ENCODE results near the gene ATXN7.

ATXN7 gene

DNA sequence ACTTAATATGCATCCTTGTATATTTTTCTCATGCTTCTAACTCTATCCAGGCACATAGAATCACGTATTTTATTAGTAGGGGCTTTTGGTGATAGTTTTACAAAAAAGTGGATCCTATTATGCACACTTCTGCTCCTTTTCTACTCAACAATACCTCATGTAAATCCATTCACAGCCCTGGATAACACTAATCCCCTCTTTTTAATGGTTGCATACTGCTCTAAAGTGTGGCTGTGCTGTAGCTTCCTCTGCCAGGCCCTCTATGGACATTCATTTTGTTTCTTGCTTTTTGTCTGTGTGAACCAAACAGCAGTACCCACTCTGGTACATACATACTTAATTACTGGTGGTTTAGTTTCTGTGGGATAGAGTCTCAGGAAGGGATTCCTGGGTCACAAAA lies 99.8 kb downstream of the ATXN7 start:
- DNase-seq (ENCODE audit: low spot score) = no peak

DNA sequence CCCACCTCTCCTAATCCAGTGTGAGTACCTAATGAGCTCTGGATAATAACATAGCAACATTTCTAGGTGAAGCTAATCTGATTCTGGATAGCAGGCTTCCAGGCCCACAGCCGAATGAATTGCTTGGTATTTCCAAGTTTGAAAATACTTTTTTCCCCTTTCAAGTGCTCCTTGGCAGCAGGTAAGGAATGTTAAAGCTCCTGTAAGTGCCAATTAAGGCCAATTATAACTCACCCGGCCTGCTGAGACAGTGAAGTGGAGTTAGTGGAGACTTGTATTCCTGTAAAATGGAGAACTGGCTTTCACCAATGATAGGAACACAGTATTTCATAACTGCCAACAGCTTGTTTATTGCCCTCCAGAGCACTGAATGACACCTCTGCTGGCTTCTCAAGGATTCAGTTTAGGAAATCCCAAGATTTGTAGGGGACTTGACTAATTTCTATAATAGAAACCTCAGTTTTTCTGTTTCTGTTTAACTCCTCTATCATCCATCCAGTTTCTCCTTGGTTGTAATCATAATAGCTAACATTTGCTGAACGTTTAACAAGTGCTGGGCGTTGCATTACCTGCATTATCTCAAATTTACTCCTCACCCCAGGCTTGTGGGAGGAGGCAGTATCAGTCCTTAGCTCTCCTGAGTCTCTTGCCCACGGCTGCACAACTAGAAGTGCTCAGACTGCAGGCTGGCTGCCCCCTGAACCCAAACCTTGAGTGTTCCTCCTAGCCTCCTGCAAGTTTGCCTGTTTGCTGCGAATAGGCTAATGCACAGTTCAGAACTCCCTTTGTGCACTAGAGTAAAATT lies 101.2 kb downstream of the ATXN7 start:
- peak; percentile 34 for DNase-seq (ENCODE audit: low spot score)

DNA sequence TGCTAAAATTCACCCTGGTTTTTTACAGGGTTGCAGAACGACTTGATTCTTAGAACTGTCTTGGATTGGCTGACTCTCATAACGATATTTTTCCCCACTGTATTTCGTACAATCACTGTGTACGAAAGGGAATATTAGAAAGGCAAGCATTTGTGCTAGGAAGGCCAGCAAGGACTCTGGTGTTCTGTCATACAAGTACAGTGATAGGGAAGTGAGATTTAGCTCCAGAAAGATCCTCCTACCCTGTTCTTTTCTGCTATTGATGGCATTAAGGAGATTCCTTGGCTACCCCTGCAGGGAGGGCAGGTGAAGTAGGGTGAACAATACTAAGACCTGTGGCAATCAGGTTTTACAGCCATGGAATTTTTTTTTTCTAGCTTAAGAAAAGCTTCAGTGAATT lies 102.3 kb downstream of the ATXN7 start:
- DNase-seq (ENCODE audit: low spot score) = no peak

DNA sequence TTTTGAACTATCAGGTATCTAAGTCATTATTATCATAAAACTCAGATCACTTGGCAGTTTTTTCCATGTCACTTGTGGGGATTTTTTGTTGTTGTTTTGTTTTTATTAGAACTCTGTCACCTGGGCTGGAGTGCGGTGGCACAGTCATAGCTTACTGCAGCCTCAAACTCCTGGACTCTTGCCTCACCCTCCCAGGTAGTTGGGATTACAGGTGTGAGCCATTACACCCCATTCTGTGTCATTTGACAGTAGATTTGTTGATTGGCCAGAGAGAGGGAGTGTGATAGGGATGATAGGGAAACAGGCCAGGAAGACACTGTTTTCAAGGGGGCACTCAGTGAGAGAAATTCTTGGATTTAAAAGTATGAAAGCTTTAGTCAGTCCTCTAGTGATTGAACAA lies 103.2 kb downstream of the ATXN7 start:
- no peak for DNase-seq (ENCODE audit: low spot score)

DNA sequence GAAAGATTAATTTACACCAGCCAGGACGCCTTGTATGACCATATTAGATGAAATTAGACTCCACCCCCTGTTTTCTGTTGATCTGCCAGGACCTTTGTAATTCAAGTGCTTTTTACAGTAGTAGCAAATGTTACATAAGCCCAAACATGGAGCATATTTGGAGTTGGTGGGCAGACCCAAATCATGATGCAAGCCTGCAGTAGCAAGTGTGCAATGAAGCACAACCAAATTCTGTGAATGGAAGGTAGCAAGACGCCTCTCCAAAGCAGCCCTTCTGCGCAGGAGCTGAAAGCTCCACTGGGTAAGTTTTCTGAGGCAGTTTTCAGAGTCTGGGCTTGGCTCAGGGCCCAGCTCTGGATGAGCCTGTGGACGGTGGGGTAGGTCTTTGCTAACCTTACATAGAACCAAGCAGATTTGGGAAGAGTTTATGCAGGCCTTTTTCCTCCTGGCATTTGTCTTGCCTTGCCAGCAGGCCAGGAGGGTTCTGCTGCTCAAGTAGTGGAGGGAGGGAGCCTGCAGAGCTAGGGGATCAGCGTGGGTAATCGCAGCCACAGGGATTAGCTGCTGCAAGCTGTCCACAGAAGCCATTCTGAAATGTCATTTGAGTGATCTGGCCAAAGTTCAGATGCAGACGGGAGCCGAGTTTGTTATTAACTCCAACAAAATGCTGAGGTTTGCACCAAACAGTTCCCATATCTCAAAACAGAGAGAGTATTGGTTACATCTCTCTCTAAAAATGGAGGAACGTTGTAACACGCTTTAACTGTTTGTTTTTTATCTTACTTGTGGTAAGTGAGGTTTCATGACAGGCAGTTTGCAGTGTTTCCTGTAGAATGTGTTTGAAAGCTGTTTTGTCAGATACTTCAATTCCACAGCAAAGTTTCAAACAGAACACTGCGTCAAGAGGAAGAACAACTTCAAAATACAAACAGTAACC lies 104.3 kb downstream of the ATXN7 start:
- no peak for DNase-seq (ENCODE audit: low spot score)

DNA sequence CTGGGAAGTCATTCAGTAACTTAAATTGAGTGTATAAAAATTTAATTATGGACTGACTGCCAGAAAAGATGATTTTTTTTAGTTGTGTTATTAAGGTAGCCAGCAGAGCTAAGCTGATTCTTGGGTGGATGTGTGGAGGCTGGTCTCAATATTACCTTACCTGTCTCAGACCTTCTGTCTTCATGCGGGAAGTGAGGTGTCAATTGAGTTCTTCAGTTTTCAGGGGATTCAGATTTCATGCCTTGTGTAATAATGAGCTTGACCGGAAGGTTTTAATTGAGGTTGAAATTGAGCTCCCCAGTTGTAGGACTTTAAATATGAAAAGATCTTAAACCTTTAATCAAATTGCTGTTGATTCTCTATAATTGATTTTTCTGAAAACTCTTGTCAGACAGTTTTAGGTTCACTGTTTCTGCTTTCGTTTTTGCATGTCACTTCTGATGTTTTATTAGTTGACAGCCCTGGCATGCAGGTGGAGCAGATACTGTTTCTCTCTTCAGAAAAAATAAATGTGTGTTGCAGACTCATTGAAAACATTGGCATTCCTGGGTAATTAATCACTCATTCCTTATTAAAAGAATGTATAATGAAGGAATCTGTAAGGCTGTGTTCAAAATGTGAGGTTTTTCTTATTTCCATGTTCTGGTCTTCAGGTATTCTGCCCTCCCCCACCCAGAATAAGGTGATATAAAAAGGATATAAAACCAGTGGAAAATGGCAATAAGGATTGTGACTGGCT lies 105.1 kb downstream of the ATXN7 start:
- no peak for DNase-seq (ENCODE audit: low spot score)

DNA sequence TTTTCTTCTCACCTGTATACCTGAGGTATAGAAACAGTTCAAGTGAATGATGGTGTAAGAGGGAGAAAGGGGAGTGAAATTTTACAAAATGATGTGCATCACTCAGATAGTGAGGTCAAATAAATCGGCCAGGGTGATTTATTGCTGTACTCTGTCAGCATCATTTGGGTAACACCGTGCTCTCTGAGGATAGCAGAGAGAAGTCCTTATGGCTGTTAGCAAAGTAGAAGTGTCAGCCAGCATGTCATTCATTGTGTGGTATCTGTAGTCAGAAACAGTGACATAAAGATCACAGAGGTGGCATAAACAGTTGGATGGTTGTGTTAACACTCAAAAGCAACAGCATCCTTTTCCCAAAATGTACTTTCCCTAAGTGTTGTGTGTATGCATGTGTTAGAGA lies 106.2 kb downstream of the ATXN7 start:
- DNase-seq (ENCODE audit: low spot score) = no peak

DNA sequence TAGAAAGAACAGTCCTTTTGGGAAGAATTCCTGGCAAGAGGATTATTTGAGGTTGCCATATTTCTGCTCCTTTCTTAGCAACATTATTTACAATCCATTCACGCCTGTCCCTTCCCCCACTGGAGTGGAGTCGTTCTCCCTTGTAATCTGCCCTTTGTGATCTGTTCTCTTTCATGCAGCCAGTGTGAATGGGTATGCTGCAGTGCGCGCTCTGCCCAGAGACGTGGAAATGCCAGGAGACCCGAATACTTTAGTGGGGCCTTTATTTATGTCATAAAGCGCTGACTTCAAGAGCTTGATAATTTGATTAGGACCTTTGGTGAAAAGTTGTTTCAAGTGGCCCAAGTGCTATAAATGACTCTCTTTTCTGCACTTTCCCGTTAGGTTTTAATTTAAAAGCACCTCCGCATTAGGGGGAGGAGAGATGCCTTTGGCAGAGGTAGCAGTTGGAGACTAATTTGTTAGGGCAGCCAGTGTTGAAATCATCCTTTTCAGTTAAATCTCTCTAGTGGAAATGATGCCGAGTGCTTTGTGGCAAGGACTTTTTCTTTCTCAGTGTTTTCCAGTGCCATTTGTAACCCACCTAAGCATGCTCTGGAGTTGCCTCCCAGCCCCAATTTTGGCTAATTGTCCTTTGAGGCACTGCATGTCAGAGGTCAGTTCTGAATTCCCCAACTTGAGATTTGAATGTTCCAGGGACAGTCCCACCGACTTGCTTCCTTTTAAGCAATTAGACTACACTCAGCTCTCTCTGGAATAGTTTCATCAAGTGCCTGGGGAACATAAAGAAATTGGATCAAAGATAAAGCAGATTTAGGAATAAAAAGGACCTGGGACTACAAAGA lies 107.2 kb downstream of the ATXN7 start:
- no peak for DNase-seq (ENCODE audit: low spot score)

DNA sequence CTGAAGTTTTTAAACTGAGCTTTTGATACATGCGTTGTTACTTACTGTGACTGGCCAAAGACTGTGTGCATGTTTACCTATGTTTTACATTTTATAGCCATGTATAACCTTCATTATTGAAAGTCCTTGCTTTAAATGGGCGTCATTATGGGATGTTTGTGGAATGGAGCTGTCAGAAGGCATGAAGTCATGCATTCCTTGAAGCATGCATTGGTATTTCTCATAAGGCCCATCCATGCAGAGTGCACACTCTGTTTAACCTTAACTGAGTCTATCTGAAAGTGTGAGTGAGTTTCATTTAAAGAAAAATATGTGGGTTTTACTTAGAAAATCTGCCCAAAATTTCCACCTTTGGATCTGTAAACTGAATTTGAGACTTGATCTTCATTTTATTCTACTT lies 108.5 kb downstream of the ATXN7 start:
- DNase-seq (ENCODE audit: low spot score) = no peak

DNA sequence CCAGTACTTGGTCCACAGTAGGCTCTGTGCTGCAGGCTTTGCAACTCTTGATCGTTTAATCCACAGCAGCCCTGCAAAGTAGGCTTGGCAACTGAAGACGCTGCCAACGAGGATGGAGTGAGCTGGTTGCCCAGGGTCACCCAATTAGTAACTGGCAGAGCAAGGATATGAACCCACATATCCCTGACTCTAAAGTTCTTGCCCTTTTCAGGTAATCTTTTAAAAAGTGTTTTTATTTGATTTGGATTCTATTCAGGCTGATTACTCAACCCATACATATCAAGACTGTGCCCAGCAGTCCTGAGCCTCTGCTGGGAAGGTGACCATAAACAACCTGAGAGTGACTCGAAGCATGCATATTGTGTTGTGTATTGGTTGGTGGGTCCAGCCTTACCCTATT lies 109.3 kb downstream of the ATXN7 start:
- no peak for DNase-seq (ENCODE audit: low spot score)

DNA sequence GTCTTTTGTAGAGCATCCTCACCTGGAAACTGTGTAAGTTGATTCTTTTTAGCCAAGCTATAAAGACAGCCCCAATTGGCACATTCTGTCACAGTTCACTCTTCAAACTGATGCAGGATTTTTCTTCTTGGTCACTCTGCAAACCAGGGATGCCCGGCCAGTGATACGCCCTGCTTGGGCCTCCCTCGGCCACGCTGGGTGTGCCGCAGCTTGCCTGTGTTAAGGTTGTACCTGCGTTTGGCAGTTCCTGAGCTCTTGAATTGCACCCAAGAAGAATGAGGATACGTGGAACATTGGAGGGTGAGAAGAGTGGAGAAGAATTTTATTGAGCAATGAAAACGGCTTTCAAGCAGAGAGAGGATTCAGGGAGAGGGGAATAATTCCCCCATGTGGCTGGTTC lies 109.7 kb downstream of the ATXN7 start:
- DNase-seq (ENCODE audit: low spot score) = no peak

DNA sequence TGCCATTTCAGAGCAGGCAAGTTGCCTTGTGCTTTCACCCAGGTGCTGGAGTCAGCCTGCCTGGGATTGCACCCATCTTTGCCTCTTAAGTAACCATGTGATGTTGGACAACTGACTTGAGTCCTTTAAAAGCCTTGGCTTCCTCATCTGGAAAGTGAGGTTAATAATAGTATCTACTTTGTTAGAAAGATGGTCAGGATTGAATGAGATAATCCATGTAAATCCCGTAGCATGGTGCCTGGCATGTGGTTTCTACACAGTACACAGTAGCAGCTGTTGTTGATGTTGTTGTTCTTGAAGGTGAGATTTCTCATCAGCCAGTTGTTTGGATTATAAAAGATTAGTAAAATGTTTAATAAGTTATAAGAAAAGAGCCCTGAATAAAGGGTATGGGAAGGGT lies 110.8 kb downstream of the ATXN7 start:
- DNase-seq (ENCODE audit: low spot score) = no peak

DNA sequence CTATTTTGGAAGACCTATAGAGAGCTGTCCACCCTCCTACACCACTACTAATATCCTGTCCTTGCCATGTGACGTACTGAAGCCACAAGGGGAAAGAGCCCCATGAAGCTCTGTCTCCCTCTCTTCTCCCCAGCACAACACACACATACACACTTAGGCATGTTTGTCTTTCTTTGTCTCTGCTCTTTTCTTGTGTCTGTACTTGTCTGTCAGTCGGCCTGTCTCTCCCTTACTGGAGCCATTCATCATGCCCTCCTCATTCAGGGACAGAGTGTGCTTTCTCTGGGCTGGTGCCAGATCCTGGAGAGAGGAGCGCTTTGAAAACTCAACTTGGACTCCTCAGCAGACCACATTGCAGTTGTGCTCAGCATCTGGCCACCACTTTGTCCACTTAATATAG lies 112.1 kb downstream of the ATXN7 start:
- DNase-seq (ENCODE audit: low spot score) = no peak

DNA sequence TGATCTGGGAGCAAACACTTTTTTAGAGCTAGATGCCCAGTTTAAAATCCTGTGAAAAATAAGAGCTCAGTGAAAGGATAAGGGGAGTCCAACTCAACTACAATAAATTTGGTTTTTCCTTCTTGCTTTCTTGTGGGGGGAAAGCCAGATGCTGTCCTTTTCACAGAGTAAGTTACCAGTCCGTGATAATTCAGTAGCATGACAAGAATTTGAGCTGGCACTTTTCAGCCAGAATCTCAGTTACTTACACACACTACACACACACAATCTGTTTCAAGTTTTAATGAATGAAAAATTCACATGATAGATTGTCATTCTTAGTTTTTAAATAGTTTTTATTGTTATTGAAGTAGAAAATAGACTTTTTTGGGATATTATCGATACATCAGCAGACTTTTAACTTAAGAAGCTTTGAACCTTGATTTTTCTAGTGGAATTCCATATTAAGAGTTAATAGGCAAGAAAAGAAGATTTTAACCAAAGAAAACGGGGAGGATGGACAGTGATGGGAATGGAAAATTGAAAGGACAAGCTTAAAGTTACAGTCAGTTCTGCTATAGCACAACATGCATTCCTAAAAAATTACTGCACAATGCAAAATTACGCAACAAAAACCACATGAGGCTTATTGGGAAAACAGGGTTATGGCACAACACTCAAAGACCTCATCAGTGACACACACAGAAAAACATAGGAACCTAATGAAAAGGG lies 112.6 kb downstream of the ATXN7 start:
- DNase-seq (ENCODE audit: low spot score) = no peak

DNA sequence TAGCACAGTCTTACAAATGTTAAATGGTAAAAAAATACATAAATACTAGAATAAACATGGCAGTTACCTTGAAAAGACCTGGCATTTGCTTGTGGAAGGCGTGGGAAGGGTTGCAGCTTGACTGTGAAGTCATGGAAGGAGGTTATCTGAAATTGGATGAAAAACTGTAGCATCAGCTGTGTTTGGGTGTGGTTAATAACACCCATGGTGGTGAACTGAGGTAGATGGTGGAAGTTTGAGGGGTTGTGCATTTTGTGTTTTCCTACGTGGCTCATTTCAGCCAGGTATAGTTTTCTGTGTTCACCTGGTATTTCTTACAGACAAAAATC lies 113.2 kb downstream of the ATXN7 start:
- DNase-seq (ENCODE audit: low spot score) = no peak

DNA sequence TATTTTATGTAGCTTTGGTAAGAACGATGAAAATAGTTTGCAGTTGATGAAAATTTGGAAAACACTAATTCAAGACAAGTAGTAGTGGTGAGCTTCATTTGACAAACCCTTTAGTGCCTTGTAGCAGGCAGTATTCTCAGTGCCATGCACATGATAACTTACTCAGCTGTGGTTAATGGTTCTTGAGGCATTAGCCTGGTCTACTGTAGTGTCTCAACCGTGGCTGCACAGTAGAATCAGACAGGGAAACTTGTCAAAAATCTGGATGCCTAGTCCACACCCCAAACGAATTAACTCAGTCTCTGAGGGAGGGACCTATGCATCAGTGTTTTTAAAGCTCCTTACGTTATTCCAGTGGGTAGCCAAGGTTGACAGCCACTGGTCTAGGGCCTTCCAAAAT lies 114.2 kb downstream of the ATXN7 start:
- no peak for DNase-seq (ENCODE audit: low spot score)

DNA sequence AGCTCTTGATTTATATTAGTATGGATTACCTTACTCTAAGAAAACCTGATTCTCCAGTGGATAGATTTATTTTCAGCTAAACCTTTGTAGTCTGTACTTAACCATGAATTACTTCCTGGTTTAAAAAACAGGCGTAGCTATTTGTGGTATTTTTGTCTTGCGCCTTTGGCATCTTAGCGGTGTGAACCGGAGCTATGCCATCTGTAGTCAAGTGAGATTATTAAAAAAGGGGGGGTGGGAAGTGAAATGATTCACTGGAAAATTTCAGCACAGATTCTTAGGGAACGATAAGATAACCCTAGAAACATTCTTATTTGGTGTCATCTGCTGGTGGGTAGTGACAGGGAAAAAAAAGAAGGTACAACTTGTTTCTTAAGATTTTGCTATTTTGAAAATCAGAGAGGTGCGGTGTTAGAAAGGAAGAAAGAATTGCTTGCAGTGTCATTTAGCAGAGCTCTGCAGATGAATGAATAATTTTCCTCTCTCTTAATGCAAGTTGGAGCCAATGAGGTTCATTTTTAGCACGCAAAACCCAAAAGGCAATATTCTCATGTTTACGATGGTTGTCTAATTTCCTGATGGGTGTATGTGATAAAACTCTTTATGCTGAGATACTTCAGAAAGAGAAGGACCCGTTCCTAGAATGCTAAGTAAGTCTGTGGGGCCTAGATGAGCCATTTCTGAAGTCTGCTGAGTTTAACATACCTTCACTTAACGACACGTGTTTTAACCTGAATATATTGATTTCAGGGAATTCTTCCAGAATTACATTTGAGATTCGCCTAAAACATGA lies 115.6 kb downstream of the ATXN7 start:
- DNase-seq (ENCODE audit: low spot score) = no peak

DNA sequence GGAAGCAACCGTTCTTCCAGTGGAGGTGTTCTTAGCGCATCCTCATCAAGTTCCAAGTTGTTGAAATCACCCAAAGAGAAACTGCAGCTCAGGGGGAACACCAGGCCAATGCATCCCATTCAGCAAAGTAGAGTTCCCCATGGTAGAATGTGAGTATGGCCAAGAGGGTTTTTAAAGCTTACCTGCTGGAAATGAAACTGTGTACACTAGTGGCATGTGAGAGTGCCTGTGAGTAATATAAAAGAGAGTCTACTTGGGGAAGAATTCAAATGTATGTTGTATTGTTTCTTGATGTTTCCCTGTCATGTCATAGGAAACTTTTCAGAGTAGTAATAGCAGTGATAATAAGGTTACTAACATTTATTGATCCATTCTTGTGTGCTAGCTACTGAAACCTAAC lies 116.4 kb downstream of the ATXN7 start:
- DNase-seq (ENCODE audit: low spot score) = no peak

DNA sequence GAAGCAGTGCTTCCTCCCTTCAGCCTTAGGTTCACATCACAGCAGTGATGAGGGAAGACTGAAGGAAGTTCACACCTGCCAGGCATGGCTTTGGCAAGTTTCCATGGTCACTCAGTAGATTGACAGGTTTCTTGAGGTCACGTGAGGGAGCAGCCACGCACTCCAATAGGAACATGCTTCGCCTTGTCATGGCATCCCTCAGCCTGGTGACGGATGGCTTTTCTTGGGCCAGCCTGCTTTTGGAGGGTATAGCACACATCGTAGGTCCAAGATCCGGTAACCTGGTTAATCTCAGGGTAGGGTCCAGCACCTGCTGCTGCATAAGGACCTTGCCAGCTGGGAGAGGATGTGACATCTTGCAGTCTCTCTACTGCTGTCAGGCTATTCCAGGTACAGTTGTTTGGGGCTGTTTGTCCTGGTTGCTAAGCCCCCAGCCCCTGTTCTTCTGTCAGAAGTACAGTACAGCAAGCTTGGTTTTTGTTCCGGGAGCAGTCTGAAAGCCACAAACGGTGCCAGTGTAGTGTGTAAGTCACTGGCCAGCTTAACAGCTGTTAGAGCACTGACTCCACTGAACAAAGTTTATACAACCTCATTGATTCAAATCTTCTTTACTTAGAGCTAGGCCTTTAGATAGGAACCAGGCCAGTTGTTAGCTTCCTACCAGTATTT lies 117.3 kb downstream of the ATXN7 start:
- DNase-seq (ENCODE audit: low spot score) = no peak

All from SK-N-DZ (cell line).